Measurements from ENCODE around the gene KRR1. TPM values are rescaled to one million over a fixed set of nuclear protein-coding genes. Genes with fewer than 3 reads are reported as not detected.
A peak's percentile ranks its signal among the peaks of the same experiment; 100 is the strongest.

The KRR1 gene
- total RNA-seq, 1 experiment from 2014 or later, result 192 TPM

- peak overlapping the region; percentile 82; the same call in 1 of the 2 replicates for H3K27ac ChIP-seq (ENCODE audit: low read depth, low read length)
- BruUV-seq (replicated peaks), result no TSS peak
- H3K36me3 ChIP-seq (ENCODE audit: control insufficient read depth in 1 of 2, insufficient read depth in 2 of 2, low read length in 2 of 2), result peaks cover 0 to 6% of the 10 kb centered on the region in 2 experiments; a peak in 3 of 4 replicates
- H3K4me1 ChIP-seq (ENCODE audit: control insufficient read depth in 1 of 2, insufficient read depth in 2 of 2, low read length in 2 of 2), result peaks cover 23 to 52% of the 10 kb centered on the region in 2 experiments
- no peak for DNase-seq (ENCODE audit: low read depth, low spot score)
- no peak overlapping the region for H2AFZ ChIP-seq (ENCODE audit: low read depth, low read length, poor library complexity, severe bottlenecking)
- H4K20me1 ChIP-seq (ENCODE audit: insufficient read depth), result no peaks in the 10 kb centered on the region; the same call in 1 of the 2 replicates
- H3K9me3 ChIP-seq (ENCODE audit: control insufficient read depth in 1 of 2, insufficient read depth in 1 of 2, low read depth in 1 of 2, low read length in 2 of 2), result no peaks in the 10 kb centered on the region
- H3K27me3 ChIP-seq (ENCODE audit: insufficient read depth, low read length), result no peaks in the 10 kb centered on the region
- no peak overlapping the region for H3K9ac ChIP-seq (ENCODE audit: low read length)
- H3K79me2 ChIP-seq (ENCODE audit: insufficient read depth, low read length), result 0 out of 2 replicates have a peak, but pooled peaks cover 2% of the 10 kb centered on the region
- RAD21 ChIA-PET (ENCODE audit: low non-redundant PET in 1 of 2, low total read pairs in 2 of 2, uncharacterized antibody in 2 of 2, unreplicated experiment in 2 of 2), result no interaction called here
- POLR2A ChIA-PET, result no interaction called here
- no peak overlapping the region for H3K4me3 ChIP-seq (replicated peaks in 1 of 2; ENCODE audit: low read depth in 1 of 2, low read length in 2 of 2)
- CTCF ChIA-PET, result no interaction called here
- intact Hi-C loops (cut with micrococcal nuclease), result loop anchor here (10.0 kb wide), 1 partner anchor 796 kb away; no protein-coding TSS in a partner anchor
- TF ChIP-seq ATF3 (IDR thresholded peaks at IDR 0.05) (no peak), EZH2phosphoT487 (IDR thresholded peaks at IDR 0.05; ENCODE audit: borderline replicate concordance) (no peak), RAD21 (IDR thresholded peaks at IDR 0.05; ENCODE audit: low read depth) (no peak), ZFX (IDR thresholded peaks at IDR 0.05) (no peak), CEBPB (IDR thresholded peaks at IDR 0.05; ENCODE audit: low read depth) (no peak), POLR2AphosphoS5 (IDR thresholded peaks at IDR 0.05; ENCODE audit: low read depth, low read length) (no peak), SIN3A (IDR thresholded peaks at IDR 0.05; ENCODE audit: low read depth) (no peak), CBX3 (IDR thresholded peaks at IDR 0.05; ENCODE audit: low read depth) (no peak), JUND (IDR thresholded peaks at IDR 0.05) (no peak), FOSL1 (IDR thresholded peaks at IDR 0.05; ENCODE audit: low read depth) (no peak), ZNF274 (IDR thresholded peaks at IDR 0.05; ENCODE audit: low read depth, low read length) (no peak), MAX (IDR thresholded peaks at IDR 0.05) (no peak), TCF7L2 (IDR thresholded peaks at IDR 0.05; ENCODE audit: borderline replicate concordance, extremely low read depth, insufficient read depth, insufficient read length) (no peak)
- H3K4me2 ChIP-seq (ENCODE audit: low read length), result peak overlapping the region; percentile 2; the same call in 1 of the 2 replicates
- H3K9me2 ChIP-seq (ENCODE audit: insufficient read depth), result no peaks in the 10 kb centered on the region
- ATAC-seq, result no peak
Measured at GRCh38 chr12:75491169-75491568, 20.2 kb downstream of the KRR1 start.

All from HCT116 (cell line).